ENCODE data around the gene ABCG1.
A peak's percentile ranks its signal among the peaks of the same experiment; 100 is the strongest.

Gene ABCG1

DNA sequence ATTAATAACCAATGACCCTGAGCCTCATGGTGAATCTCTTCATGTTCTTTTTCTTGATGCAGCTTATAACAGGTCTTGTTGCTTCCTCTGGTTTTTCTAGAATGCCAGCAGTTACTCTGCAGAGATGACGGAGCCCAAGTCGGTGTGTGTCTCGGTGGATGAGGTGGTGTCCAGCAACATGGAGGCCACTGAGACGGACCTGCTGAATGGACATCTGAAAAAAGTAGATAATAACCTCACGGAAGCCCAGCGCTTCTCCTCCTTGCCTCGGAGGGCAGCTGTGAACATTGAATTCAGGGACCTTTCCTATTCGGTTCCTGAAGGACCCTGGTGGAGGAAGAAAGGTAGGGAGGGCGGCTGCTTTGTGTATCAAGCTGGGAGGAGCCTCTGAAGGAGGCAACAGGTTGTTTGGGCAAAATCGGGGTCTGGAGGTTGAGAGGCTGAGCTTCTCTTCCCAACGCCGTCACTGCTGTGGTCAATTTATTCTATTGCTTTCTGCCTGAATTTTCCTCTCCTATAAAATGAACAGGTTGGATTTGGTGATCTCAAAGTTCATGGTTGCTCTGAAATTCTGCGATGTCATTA, 6.7 kb downstream of the ABCG1 start:
- intact Hi-C loops (cut with DNase I): no loop called here
- DNase-seq: peak in 4 of 42 donors; percentile 3 to 11 (median 5)

DNA sequence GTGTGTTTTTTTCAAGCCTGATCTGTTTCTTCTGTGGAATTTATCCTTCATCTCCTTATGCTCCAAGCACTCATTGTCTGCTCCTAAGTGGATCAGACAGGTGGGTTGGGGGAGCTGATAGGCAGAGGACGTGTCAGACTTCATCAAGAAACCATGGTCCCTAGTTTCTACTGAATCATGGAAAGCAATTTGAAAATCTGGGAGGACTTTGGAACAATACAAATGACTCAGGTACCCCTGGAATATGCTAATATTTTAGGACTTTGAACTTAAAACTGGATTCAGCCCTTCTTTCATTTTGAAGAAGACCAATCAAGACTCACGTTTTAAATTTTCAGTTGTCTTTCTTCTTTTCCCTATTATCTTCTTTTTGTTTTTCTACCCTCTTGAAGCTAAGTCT, 7.7 kb downstream of the ABCG1 start:
- intact Hi-C loops (cut with DNase I): no loop called here
- DNase-seq: peak in 1 of 42 donors; percentile 1

DNA sequence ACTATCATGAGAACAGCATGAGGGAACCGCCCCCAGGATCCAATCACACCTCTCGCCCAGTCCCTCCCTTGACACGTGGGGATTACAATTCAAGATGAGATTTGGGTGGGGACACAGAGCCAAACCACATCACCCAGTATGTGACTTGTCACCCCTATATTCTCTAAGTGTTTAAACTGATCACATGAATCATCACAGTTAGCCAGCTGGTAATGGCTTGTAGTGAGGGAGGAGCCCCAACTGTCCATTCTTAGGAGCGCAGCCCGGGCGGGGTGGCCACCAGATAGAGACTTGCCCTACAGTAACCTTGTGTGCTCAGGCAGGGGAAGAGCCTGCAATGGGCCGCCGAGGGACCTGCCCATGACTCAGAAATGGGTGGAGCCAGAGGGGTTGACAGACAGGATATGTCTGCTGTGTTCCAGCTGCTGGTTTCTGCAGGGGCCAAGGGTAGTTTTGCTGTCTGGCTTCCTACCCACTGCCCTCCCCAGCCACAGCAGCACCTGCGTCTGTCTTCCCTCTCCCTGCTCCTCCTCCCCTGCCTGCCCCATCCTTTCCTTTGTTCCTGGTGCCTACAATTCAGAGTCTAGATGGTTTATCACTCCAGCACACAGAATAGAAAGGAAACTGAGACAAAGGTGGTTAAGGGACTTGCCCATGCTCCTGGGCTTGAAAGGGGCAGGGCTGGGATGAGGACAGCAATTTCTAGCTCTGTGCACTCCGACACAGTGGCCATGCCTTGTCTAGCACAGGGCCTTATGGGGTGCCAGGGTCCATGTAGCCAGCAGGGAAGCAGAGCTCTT, 9.2 kb downstream of the ABCG1 start:
- intact Hi-C loops (cut with DNase I): no loop called here
- peak; percentile 65 to 95 (median 83) for DNase-seq

DNA sequence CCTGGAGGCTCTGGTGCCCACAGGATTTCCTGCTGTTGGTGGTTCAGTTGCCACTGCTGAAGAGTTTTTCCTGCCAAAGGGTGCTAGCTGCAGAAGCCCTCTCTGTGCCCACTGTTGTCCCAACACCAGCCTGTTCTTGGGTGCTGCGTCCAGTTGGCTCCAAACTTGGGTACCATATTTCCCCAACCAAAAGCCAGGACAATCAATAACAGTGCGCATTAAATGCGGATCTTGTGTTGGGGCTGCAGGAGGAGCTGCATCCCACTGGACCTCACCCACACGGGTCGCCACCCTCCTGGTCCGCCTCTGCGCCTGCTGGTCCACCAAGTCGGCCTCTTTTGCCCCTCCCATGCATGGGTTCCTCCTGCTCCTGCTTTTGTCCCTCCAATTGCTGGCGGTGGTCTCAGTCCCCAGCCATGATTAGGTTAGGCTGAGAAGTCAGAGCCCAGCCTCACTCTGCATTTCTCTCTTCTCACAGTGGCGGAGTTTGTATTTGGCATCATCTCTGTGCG, 9.8 kb downstream of the ABCG1 start:
- intact Hi-C loops (cut with DNase I): no loop called here
- DNase-seq: peak in 3 of 42 donors; percentile 3 to 17 (median 15)

DNA sequence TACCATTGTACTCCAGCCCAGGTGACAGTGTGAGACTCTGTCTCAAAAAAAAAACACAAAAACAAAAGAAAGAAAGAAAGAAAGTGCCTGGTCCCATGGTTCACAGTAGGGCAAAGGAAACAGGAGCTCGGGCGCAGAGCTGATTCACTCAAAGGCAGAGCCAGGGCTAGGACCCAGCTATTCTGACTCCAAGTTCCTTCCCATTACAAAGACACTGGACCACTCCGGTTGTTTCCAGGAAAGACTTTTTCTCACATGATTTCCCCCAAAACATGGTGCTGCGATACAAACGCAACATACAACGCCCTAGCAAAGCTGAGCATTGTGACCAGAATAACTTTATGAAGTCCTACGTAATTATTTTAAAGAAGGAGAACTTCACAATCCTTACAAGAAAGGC, 10.7 kb downstream of the ABCG1 start:
- intact Hi-C loops (cut with DNase I): no loop called here
- peak in 3 of 42 donors; percentile 9 to 72 (median 41) for DNase-seq

DNA sequence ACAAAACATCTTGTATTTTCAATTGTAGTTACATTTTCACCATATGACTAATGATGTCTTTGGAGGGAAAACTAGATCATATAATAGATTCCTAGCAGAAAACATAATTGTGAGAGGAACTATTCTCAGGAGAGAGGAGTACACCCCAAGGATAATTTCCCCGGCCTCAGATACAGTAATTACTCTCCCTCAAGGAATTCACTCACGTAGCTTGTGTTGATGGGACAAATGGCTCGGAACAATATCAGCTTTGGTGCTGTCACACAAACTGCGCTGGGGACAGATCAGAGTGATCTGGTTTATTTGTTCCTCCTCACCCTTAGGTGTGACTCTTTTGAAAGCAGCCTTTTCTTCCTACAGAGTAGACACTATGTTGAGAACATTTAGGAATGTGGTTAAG, 11.2 kb downstream of the ABCG1 start:
- intact Hi-C loops (cut with DNase I): no loop called here
- DNase-seq: no peak

DNA sequence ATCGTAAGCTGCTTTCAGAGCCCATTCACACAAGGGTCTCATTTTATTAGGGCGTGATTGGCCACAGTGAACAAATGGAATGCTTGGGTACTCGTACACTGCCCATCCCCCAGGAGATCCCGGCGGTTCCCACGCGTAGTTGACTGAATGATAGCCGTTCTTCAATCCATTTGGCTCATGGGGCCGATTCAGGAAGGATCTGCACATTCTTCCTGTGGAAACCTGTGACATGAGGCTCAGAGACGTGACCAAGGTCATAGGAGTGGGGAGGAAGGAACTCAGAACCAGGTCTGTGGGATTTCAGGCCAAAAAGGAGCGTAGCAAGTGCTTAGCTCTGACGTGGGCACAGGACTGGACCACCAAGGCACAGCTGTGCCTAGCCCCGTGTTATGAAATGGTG, 11.7 kb downstream of the ABCG1 start:
- intact Hi-C loops (cut with DNase I): no loop called here
- peak in 1 of 42 donors; percentile 40 for DNase-seq

DNA sequence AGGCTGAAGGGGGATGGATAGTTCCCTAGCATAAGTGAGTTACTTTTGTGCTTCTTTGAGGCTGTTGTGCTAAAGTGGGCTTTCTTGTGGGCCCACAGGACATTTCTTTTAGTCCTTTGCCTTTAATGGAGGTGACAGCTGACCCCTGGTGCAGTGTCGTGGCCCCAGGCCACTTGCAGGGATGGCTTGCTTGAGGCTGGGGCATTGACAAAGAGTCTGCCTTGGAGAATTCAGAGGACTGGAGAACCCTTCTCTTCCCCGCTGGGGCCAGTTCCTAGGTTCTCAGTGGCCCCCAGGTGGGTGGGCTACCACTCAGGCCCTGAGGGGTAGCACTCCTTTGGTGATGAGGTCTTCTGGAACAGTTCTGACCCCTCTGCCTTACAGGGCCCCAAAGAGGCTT, 12.8 kb downstream of the ABCG1 start:
- peak in 1 of 42 donors; percentile 4 for DNase-seq
- intact Hi-C loops (cut with DNase I): no loop called here

DNA sequence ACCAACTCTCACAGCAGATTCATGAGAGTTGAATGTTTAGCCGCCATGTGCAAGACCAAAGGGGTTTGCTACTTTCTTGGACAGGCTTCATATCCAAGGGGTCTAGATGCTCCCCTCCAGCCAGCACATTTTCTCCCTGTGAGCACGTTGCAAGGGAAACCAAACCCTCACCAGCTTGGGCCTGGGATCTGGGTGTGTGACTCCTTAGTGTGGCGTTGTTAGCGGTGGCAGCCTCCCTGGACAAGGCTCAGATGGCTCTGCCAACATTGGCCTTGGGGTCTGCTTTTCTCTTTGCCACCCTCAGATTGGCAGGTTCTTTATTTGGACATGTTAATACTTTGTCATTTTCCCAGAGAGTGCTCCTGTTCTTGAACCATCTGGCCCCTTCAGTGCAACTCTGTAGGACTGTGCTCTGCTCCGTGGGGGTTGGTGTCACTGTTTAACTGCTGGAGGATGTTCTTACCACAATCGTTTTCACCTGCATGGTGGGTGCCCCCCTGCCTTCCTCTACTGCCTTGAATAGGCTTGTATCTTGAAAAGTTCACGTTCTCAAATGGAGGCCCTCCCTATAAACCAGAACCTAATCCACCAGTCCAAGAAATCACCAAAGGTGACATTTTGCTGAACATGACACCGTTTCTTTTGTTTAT, 13.4 kb downstream of the ABCG1 start:
- intact Hi-C loops (cut with DNase I): no loop called here
- DNase-seq: no peak

DNA sequence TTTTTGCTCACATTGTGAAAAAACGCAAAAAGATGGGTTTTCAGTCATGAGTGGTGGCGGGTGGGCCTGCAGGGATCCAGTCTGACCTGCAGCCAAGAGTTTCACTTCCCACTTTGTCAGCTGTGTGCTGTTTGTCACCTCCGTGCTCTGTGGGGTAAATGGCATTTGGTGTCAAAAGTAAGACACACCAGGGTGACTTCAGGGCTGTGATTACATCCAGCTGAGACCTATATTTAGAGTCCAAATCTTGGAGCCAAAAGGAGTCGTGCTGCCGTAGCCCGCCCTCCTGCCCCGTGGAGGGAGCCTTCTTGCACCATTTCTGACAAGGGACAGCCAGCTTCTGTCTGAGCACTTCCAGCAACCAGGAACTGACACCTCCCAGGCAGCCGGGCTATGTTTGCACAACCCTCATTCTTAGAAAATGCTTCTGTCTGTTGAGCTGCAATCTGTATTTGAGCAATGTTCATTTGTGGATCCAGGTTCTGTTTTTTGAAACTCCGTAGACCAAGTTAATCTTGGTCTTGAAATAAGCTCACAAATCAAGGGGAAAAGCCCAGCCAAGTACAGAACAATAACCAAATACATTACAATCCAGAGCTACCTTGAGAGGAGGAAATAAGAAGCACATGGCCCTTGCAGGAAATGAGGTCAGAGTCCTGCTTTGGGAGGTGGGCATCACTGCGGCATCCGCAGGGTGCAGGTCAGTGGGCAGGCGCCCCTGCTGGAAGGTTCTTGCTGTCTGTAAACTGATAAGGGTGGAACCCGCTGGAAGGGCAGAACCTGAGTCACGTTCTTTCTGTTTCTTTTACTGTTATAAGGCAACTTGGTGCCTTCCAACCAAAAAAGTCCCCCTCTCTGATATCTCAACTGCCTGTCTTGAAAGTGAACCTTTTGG, 14.4 kb downstream of the ABCG1 start:
- intact Hi-C loops (cut with DNase I): no loop called here

DNA sequence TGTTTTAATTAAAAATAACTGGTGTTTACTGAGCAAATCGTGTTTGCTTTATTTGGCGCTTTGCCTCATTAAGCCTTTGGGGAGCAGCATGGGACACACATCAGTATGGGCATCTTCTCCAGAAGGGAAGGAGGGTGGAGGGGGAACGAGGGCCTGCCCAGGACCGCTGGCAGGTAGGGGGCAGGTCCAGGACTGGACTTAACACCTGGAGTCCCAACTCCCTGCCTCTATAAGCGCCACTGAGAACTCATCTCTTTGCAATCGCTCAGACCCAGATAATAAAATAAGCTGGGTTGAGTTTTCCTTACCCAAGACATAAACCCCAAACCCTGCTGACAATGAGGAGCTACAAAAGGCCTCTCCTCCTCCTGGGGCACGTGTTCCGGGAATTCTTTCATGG, 15.1 kb downstream of the ABCG1 start:
- intact Hi-C loops (cut with DNase I): no loop called here
- peak in 1 of 42 donors; percentile 24 for DNase-seq

More for the DNA sequence above, 14.4 kb downstream of the ABCG1 start:
- DNase-seq: peak in 11 of 42 donors; percentile 33 to 78 (median 55)

DNA sequence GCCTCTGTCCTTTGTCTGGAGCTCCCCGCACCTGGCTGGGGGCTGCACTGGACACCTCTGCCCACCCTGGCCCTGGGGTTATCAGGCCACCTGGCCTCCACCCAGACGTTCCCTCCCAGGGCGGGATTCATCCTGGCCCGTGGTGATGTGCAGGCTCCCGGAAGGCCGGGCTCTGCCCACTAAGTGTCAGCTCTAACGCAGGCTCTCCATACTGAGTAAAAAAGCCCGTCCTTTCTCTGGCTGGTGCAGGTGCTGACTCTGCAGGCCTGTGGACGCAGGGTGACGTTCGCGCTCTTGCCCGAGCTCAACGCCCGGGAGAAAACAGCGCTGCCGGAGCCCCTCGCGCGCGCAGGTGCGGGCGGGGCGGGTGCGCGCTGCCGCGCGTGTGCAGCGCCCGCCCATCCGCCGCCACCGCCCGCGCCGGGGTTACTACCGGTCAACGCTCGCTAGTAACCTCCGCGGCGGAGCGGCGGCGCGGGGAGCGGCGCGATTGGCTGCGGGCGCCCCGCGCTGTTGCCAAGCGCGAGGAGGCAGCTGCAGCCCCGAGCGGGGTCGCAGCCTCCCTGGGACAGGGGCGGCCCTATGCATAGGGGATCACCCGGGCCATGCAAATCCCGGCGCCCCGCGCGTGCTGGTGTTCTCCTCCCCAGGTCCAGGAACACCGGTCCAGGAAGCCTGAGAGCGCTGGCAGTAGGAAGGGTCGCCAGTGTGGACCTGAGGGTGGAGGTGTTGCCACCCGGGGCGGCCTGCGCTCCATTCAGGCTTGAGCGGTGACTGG, 15.7 kb downstream of the ABCG1 start:
- peak in 41 of 42 donors; percentile 57 to 93 (median 86) for DNase-seq
- intact Hi-C loops (cut with DNase I): no loop called here

DNA sequence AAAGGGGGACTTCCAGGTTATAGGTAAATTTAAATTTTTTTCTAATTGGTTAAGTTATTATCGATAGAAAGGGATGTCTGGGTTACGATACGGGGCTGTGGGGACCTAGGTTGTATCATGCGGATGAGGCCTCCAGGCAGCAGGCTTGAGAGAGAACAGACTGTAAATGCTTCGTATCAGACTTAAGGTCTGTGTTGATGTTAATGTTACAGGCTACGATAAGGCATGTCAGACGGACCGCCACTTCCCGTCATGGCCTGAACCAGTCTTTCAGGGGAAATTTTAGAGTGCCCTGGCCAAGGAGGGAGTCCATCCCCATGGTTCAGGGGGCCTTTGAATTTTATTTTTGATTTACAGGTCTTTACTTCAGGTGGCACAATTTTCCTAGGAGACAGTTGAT, 16.7 kb downstream of the ABCG1 start:
- peak in 1 of 42 donors; percentile 20 for DNase-seq
- intact Hi-C loops (cut with DNase I): no loop called here

DNA sequence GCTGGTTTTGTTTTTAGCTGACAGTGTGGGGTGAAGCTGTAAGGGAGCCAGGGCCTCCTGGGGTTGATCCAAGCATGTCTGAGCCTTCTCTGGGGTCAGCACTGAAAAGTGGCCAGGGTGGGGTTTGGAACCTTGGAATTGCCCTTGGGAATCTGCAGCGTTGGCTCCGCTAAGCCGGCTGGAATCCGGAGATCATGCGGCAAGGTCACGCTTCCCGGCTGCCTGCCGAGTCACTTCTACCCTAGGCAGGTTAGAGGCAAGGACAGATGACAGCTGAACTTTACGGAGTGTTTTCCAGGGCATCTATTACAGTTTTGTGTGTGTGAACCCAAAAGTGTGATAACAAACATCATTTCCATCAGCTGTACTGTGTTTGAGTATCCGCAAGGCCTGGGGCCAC, 17.1 kb downstream of the ABCG1 start:
- peak in 1 of 42 donors; percentile 27 for DNase-seq
- intact Hi-C loops (cut with DNase I): no loop called here

DNA sequence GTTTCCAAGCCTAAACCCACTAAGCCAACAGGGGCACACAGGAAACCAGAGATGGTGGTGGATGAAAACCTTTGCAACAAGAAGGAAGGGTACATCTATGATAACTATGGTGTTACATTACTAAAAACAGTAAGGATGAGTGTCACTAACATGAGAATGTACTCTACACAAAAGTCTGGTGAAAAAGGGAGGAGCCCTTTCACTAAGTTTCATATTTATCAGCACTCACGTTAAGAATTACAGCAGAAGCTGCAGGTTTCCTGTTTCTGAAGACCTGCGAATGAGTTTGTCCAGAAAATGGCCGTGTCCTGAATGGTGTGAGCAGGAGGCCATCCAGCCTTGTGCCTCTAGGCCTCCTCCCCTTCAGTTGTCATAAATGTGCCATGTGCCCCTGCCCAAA, 17.8 kb downstream of the ABCG1 start:
- intact Hi-C loops (cut with DNase I): no loop called here
- DNase-seq: peak in 1 of 42 donors; percentile 19

DNA sequence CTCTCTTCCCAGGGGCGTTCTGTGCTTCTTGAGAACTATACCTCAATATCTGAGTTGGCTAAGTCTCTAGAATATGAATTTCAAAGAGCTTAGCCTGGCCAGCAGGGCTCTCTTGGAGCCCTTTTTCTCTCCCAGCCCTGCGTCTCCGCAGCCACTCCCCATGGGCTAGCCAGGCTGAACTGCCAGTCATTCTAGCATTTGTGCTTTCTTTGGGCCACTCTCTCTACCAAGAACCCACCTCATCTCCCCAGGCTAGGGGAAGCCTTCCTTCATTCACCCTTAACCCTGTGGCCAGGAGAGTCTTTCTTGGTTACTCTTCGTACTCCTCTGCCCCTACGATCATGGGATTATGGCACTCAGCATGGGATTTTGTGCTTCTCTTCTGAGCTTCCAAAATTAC, 18.2 kb downstream of the ABCG1 start:
- intact Hi-C loops (cut with DNase I): no loop called here
- peak in 2 of 42 donors; percentile 12 to 41 for DNase-seq

DNA sequence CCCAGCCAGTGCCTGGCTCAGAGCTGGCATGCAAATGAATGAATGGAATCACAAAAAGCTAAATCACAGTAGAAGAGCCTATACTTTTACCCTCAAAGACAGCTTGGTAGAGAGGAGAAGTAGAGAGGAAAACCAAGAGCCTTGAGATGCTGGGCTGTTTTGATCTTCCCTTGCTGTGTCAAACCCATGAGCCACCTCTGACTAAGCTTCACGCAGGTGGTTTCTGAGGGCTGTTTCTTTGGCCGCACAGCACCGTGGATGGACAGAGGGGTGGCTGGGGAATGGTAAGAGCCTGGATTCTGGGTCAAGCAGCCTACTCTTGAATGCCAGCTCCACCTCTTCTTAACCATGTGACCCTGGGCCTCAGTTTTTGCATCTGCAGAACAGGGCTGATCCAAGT, 18.6 kb downstream of the ABCG1 start:
- intact Hi-C loops (cut with DNase I): no loop called here
- no peak for DNase-seq
